HG03064 (cell line): ENCODE data around the gene E2F1.
"Not testable (repeated sequence)": the region's sequence is repeated elsewhere in the genome, so short reads cannot be mapped to it uniquely, and the experiment has no call there.

ENCODE experiments used
- ATAC-seq: cut with Tn5 transposase; IDR thresholded peaks from one replicate; pipeline ENCODE4 v1.9.1; 2021; ENCODE audit warnings: low read depth; ENCODE audit not compliant: unreplicated experiment

Gene E2F1

GRCh38 chr20:33647603-33648395, 38.4 kb downstream of the E2F1 start:
- peak; percentile 58 for ATAC-seq

GRCh38 chr20:33646959-33647602, 39.1 kb downstream of the E2F1 start:
- ATAC-seq = not testable (repeated sequence)

DNA sequence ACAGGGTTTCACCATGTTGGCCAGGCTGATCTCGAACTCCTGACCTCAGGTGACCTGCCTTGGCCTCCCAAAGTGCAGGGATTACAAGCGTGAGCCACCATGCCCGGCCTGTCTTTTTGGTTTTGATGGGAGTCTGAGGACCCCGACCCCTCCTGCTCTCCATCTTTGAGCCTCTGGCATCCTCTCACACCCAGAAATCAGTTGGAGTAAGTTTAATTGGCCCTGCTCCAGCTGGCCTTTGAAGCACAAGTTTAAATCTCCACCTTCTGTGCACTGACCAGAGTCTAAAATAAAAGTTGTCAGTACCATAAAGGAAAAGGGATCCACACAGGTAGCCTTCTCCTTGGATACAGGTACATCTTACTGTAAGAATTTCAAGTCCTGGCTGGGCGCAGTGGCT, 40.0 kb downstream of the E2F1 start:
- no peak for ATAC-seq

GRCh38 chr20:33645396-33645795, 40.8 kb downstream of the E2F1 start:
- ATAC-seq = no peak

GRCh38 chr20:33645072-33645358, 41.2 kb downstream of the E2F1 start:
- no peak for ATAC-seq

GRCh38 chr20:33644313-33645071, 41.7 kb downstream of the E2F1 start:
- ATAC-seq = no peak

GRCh38 chr20:33640287-33640686, 45.9 kb downstream of the E2F1 start:
- ATAC-seq = no peak

- ATAC-seq = no peak
Measured at GRCh38 chr20:33636776-33637175, 49.4 kb downstream of the E2F1 start.

GRCh38 chr20:33635341-33635740, 50.8 kb downstream of the E2F1 start:
- no peak for ATAC-seq

DNA sequence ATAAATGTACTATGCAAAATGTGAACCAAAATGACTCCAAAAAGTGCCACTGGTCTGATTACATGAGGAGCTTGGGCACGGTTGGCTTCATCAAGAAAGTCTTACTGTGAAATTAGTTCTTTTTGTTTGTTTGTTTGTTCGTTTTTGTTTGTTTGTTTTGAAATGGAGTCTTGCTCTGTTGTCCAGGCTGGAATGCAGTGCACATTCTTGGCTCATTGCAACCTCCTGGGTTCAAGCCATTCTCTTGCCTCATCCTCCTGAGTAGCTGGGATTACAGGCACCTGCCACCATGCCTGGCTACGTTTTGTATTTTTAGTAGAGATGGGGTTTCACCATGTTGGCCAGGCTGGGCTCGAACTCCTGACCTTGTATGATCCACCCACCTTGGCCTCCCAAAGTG, 54.3 kb downstream of the E2F1 start:
- not testable (repeated sequence) for ATAC-seq

DNA sequence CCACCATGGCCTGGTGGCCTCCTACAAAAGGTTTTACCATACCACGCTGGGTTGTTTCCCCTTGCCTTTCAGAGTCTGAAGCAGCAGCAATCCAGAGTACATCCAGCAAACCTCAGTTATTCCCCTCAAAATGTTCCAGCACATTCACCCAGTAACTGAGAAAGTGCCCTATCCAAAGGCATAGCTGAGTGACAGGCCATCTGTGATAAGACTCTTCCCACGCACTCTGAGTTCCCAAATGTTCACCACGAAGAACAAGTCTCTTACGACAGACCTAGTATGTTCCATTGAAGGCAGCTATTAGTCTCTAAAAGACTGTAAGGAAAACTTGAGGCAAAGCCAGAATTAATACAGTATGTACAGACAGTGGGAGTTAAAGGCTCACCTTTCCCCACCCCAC, 55.7 kb downstream of the E2F1 start:
- ATAC-seq = no peak

DNA sequence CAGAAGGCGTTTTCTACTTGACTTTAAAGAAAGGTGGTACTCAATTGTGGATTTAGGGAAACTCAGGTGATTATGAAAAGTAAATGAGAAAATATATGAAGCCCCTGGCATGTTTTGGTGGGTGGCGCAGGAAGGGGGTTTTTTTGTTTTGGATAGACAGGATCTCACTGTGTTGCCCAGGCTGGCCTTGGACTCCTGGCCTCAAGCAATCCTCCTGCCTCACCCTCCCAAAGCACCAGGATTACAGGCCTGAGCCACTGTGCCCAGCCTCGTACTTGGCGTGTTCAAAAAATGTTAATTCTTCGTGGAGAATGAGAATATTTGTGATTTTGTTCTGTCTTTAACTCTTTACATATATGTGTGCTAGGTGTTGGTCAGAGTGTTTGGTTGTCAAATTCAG, 56.2 kb downstream of the E2F1 start:
- no peak for ATAC-seq

DNA sequence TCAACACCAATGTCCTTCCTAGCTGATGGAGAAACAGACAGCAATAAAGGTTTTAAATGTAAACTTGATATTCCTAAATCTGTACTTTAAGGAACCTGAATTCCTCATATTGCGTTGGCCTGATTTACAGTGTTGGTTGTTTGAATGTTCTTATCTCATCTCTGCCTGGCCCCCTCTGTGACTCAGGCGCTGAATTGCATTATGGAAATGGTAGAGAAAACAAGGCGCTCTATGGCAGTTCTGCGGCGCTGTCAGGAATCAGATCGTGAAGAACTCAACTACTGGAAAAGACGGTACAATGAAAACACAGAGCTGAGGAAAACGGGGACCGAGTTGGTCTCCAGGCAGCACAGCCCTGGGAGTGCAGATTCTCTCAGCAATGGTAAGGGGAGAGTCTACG, 56.7 kb downstream of the E2F1 start:
- ATAC-seq = no peak

- no peak for ATAC-seq
Measured at GRCh38 chr20:33627577-33628216, 58.5 kb downstream of the E2F1 start.

DNA sequence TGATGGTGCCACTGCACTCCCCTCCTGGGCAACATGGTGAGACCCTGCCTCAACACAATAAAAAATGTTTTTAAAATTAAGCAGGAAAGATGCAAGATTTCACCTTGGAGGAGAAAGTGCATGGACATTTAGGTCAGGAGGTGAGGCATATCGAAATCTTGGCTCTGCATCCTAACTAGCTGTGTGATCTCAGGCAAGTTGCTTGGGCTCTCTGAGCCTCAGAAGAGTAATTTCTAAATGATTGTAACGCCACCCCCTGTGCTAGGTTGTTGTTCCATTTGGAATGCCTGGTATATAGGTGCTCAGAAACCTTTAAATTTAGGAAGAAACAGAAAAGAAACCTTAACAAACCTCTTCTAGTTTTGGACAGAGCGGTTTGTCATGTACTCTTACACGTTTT, 60.0 kb downstream of the E2F1 start:
- ATAC-seq = no peak
